ENCODE results near the gene TPBGL.

DNA sequence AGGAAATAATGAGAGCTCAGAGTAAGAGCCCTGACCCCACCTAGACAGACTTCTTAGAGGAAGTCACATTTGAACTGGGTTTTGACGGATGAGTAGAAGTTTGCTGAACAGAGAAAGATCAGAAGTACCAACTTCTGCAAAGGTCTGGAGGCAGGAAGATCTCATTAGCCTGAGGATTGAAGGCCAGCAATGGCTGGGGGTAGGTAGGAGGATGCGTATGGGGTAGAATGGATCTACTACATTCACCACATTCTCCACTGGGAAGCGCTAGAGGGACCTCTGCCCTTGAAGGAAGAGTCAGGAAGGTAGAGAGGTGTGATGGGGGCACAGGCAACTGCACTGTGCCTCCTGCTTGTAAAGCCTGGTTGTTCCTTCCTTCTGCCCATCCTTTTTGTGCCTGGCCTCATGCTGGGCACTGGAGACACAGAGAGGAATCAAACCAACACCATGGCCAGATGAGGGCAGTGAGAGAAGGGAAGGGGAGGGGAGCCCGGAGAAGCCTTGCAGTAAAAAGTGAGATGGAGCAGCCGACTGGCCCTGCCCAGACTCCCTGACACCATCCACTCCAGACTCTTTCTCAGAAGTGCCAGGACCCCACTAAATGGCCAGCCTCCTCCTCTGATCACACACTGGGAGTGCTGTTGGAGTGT is 4.9 kb downstream of the TPBGL start:
- TF ChIP-seq BHLHE40 (IDR thresholded peaks at IDR 0.05; ENCODE audit: low read depth, low read length) (no peak), POLR2A (IDR thresholded peaks at IDR 0.05; ENCODE audit: low read depth, low read length) (no peak), CEBPB (IDR thresholded peaks at IDR 0.05; ENCODE audit: low read depth, low read length) (no peak), MXI1 (IDR thresholded peaks at IDR 0.05; ENCODE audit: borderline replicate concordance, low read depth, low read length) (no peak), FOS (IDR thresholded peaks at IDR 0.05; ENCODE audit: low read depth, low read length) (no peak)
- TF ChIP-seq, protein P1, sequence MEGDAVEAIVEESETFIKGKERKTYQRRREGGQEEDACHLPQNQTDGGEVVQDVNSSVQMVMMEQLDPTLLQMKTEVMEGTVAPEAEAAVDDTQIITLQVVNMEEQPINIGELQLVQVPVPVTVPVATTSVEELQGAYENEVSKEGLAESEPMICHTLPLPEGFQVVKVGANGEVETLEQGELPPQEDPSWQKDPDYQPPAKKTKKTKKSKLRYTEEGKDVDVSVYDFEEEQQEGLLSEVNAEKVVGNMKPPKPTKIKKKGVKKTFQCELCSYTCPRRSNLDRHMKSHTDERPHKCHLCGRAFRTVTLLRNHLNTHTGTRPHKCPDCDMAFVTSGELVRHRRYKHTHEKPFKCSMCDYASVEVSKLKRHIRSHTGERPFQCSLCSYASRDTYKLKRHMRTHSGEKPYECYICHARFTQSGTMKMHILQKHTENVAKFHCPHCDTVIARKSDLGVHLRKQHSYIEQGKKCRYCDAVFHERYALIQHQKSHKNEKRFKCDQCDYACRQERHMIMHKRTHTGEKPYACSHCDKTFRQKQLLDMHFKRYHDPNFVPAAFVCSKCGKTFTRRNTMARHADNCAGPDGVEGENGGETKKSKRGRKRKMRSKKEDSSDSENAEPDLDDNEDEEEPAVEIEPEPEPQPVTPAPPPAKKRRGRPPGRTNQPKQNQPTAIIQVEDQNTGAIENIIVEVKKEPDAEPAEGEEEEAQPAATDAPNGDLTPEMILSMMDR (conservative IDR thresholded peaks at IDR 0.05; ENCODE audit: low read depth, low read length), result no peak
- TF ChIP-seq, protein P2, sequence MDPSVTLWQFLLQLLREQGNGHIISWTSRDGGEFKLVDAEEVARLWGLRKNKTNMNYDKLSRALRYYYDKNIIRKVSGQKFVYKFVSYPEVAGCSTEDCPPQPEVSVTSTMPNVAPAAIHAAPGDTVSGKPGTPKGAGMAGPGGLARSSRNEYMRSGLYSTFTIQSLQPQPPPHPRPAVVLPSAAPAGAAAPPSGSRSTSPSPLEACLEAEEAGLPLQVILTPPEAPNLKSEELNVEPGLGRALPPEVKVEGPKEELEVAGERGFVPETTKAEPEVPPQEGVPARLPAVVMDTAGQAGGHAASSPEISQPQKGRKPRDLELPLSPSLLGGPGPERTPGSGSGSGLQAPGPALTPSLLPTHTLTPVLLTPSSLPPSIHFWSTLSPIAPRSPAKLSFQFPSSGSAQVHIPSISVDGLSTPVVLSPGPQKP (IDR thresholded peaks at IDR 0.05; ENCODE audit: borderline replicate concordance, low read depth, low read length), result no peak
- TF ChIP-seq, protein P3, sequence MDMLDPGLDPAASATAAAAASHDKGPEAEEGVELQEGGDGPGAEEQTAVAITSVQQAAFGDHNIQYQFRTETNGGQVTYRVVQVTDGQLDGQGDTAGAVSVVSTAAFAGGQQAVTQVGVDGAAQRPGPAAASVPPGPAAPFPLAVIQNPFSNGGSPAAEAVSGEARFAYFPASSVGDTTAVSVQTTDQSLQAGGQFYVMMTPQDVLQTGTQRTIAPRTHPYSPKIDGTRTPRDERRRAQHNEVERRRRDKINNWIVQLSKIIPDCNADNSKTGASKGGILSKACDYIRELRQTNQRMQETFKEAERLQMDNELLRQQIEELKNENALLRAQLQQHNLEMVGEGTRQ (IDR thresholded peaks at IDR 0.05; ENCODE audit: low read depth, low read length), result no peak

All from IMR-90 (cell line).